Esophagus muscularis mucosa (tissue), 4 donors: ENCODE data around the gene METRNL. TPM values are rescaled to one million over a fixed set of nuclear protein-coding genes. Genes with fewer than 3 reads are reported as not detected.

ENCODE experiments used
- DNase-seq: peaks from one replicate; pipeline ENCODE4 v3.0.0-alpha.2; 2017; ENCODE audit errors: extremely low spot score
- H3K27ac ChIP-seq, 4 donors: fragments of 200-600 bp; sonication (generic); replicated peaks in 1 of 4; 1 replicate in 3 of 4; 2 replicates in 1 of 4; pipeline ENCODE4 v1.5.1; 2016 to 2019; ENCODE audit warnings: mild to moderate bottlenecking in 1 of 4
- H3K27me3 ChIP-seq, 4 donors: fragments of 200-600 bp; sonication (generic); one replicate each; pipeline versions ENCODE4 v1.5.1 to v1.6.0; 2016 to 2019
- H3K36me3 ChIP-seq, 4 donors: fragments of 200-600 bp; sonication (generic); one replicate each; pipeline ENCODE4 v1.5.1; 2016 to 2019
- H3K4me1 ChIP-seq, 4 donors: fragments of 200-600 bp; sonication (generic); one replicate each; pipeline ENCODE4 v1.5.1; 2016 to 2019
- H3K4me3 ChIP-seq, 4 donors: fragments of 200-600 bp; sonication (generic); 1 replicate in 2 of 4; 2 replicates in 2 of 4; pipeline ENCODE4 v1.5.1; 2016 to 2019; ENCODE audit warnings: mild to moderate bottlenecking in 4 of 4, moderate library complexity in 1 of 4
- H3K9me3 ChIP-seq, 4 donors: fragments of 200-600 bp; sonication (generic); 1 replicate in 3 of 4; 2 replicates in 1 of 4; pipeline ENCODE4 v1.5.1; 2016 to 2019
- CTCF ChIP-seq, 3 experiments: fragments of 200-600 bp in 2 of 3; fragments of 450-650 bp in 1 of 3; sonication (generic) in 2 of 3; IDR thresholded peaks; one replicate each; pipeline ENCODE4 v1.5.1; 2017 to 2019; ENCODE audit warnings: antibody characterized with exemption in 3 of 3, mild to moderate bottlenecking in 2 of 3, moderate library complexity in 1 of 3
- EP300 ChIP-seq: sonication (generic); formaldehyde crosslinking; IDR thresholded peaks from one replicate; pipeline ENCODE4 v1.6.1; 2017; ENCODE audit warnings: antibody characterized with exemption
- POLR2A ChIP-seq: fragments of 450-650 bp; IDR thresholded peaks from one replicate; pipeline ENCODE4 v1.6.1; 2017; ENCODE audit warnings: antibody characterized with exemption, moderate library complexity, mild to moderate bottlenecking, low read depth
- POLR2AphosphoS5 ChIP-seq, 2 donors: sonication (generic); formaldehyde crosslinking; IDR thresholded peaks; one replicate each; pipeline ENCODE4 v1.6.1; 2017; ENCODE audit warnings: antibody characterized with exemption in 2 of 2
- WGBS: methylation state at CpG from one replicate; pipeline ENCODE4 v1.1.5; 2018; 5-methylcytosine and 5-hydroxymethylcytosine counted together
- intact Hi-C: fragments of 100-400 bp; cut with DNase I; formaldehyde crosslinking; loops from one replicate; pipeline ENCODE4 v1.15.1; 2023
- total RNA-seq, 4 donors: library from RNA; depleted of rRNA; stranded (reverse); fragments of >200 nt; gene quantifications; one replicate each; pipeline versions ENCODE4 v1.1.0 to v1.2.1, GENCODE V29; 2016

Gene METRNL
- total RNA-seq, 4 donors from 2014 or later, result 36.5 to 124 (median 61.5) TPM

- intact Hi-C loops, result no loop called here
- TF ChIP-seq CTCF (IDR thresholded peaks at IDR 0.05) (no peak), POLR2A (no peak), POLR2AphosphoS5 (IDR thresholded peaks at IDR 0.05) (no peak), EP300 (no peak)
- Histone ChIP-seq H3K36me3 (peaks cover 5 to 71% (median 34%) of the 10 kb centered on the region in 4 donors), H3K4me3 (no peak overlapping the region), H3K4me1 (peaks cover 77 to 92% (median 90%) of the 10 kb centered on the region in 4 donors), H3K9me3 (no peaks in the 10 kb centered on the region), H3K27me3 (no peaks in the 10 kb centered on the region), H3K27ac (peak overlapping the region in 2 of 4 donors; percentile 33 to 34)
- WGBS, result 89% methylated on average over 17 of the region's 31 CpGs
- DNase-seq, result no peak
Measured at GRCh38 chr17:83087788-83088360, 8.5 kb downstream of the METRNL start.

GRCh38 chr17:83088451-83088850 is 9.0 kb downstream of the METRNL start:
- Histone ChIP-seq H3K27me3 (no peaks in the 10 kb centered on the region), H3K27ac (peak overlapping the region in 2 of 4 donors; percentile 33 to 34), H3K36me3 (peaks cover 10 to 77% (median 39%) of the 10 kb centered on the region in 4 donors), H3K4me1 (peaks cover 71 to 92% (median 84%) of the 10 kb centered on the region in 4 donors), H3K4me3 (no peak overlapping the region), H3K9me3 (no peaks in the 10 kb centered on the region)
- no peak for TF ChIP-seq POLR2A
- no peak for TF ChIP-seq CTCF (IDR thresholded peaks at IDR 0.05)
- TF ChIP-seq EP300, result no peak
- no peak for TF ChIP-seq POLR2AphosphoS5 (IDR thresholded peaks at IDR 0.05)
- DNase-seq, result no peak
- intact Hi-C loops, result no loop called here
- 61% methylated on average over 8 of the region's 13 CpGs for WGBS

GRCh38 chr17:83088909-83089308 is 9.5 kb downstream of the METRNL start:
- H3K27ac ChIP-seq, result peak overlapping the region in 1 of 4 donors; percentile 33
- no peak for DNase-seq
- 70% methylated on average over 15 of the region's 15 CpGs for WGBS
- intact Hi-C loops, result no loop called here
- no peak overlapping the region for H3K4me3 ChIP-seq
- peaks cover 15 to 82% (median 44%) of the 10 kb centered on the region in 4 donors for H3K36me3 ChIP-seq
- H3K27me3 ChIP-seq, result no peaks in the 10 kb centered on the region
- no peak for TF ChIP-seq CTCF (IDR thresholded peaks at IDR 0.05)
- TF ChIP-seq POLR2AphosphoS5 (IDR thresholded peaks at IDR 0.05), result no peak
- no peak for TF ChIP-seq EP300
- TF ChIP-seq POLR2A, result no peak
- H3K4me1 ChIP-seq, result peaks cover 66 to 88% (median 80%) of the 10 kb centered on the region in 4 donors
- H3K9me3 ChIP-seq, result no peaks in the 10 kb centered on the region

GRCh38 chr17:83089328-83090132 is 10.1 kb downstream of the METRNL start:
- TF ChIP-seq CTCF (IDR thresholded peaks at IDR 0.05), result no peak
- peak; percentile 16 to 32 for TF ChIP-seq POLR2AphosphoS5 (IDR thresholded peaks at IDR 0.05)
- intact Hi-C loops, result no loop called here
- H3K4me1 ChIP-seq, result peaks cover 60 to 82% (median 73%) of the 10 kb centered on the region in 4 donors
- H3K27me3 ChIP-seq, result no peaks in the 10 kb centered on the region
- 82% methylated on average over 36 of the region's 47 CpGs for WGBS
- DNase-seq, result no peak
- H3K4me3 ChIP-seq, result no peak overlapping the region
- H3K27ac ChIP-seq, result peak overlapping the region in 2 of 4 donors; percentile 33 to 34
- peaks cover 21 to 86% (median 48%) of the 10 kb centered on the region in 4 donors for H3K36me3 ChIP-seq
- no peaks in the 10 kb centered on the region for H3K9me3 ChIP-seq
